Measurements from ENCODE around the gene CCDC88C.

The CCDC88C gene

GRCh38 chr14:91274796-91275195, 142.8 kb downstream of the CCDC88C start:
- H4K8ac ChIP-seq (ENCODE audit: low read depth, low read length): no peak overlapping the region
- H3K23ac ChIP-seq (ENCODE audit: low read depth, low read length, poor library complexity): no peak overlapping the region
- no peak overlapping the region for H2BK120ac ChIP-seq (ENCODE audit: low read depth, low read length)
- no CpG with 5 or more reads among the region's 9 CpGs for WGBS, 2 donors (ENCODE audit: extremely low coverage in 2 of 2, insufficient read length in 2 of 2, insufficient replicate concordance in 1 of 2)
- H2AFZ ChIP-seq (ENCODE audit: low read length): no peak overlapping the region
- no peak for DNase-seq (ENCODE audit: low spot score)
- no peak overlapping the region for H3K4me3 ChIP-seq (ENCODE audit: low read length in 2 of 2)
- no peak overlapping the region for H3K14ac ChIP-seq (ENCODE audit: low read length)
- no peak overlapping the region for H2AK5ac ChIP-seq (ENCODE audit: low read depth, low read length)
- no peak overlapping the region for H4K91ac ChIP-seq (ENCODE audit: low read depth, low read length, poor library complexity)
- H3K4ac ChIP-seq (ENCODE audit: low read length): no peak overlapping the region
- no peak overlapping the region for H2BK15ac ChIP-seq (ENCODE audit: low read length)
- H3K18ac ChIP-seq (ENCODE audit: low read length): peak overlapping the region; percentile 35
- H3K79me1 ChIP-seq (ENCODE audit: low read depth, low read length): no peaks in the 10 kb centered on the region
- peaks cover 39 to 74% of the 10 kb centered on the region in 2 donors for H3K36me3 ChIP-seq (replicated peaks in 1 of 2; ENCODE audit: control insufficient read depth in 2 of 2, insufficient read depth in 2 of 2, low read length in 2 of 2)
- no peak overlapping the region for H2BK5ac ChIP-seq (ENCODE audit: low read length)
- H2BK12ac ChIP-seq (ENCODE audit: low read length): no peak overlapping the region
- no peaks in the 10 kb centered on the region for H3K9me3 ChIP-seq (replicated peaks in 1 of 2; ENCODE audit: control insufficient read depth in 2 of 2, insufficient read depth in 1 of 2, low read depth in 1 of 2, low read length in 2 of 2)
- H3K4me1 ChIP-seq (ENCODE audit: control insufficient read depth in 2 of 2, insufficient read depth in 1 of 2, low read depth in 1 of 2, low read length in 2 of 2): no peaks in the 10 kb centered on the region
- H3K9ac ChIP-seq (ENCODE audit: low read depth, low read length, poor library complexity): no peak overlapping the region
- H3K27ac ChIP-seq (replicated peaks; ENCODE audit: low read length): no peak overlapping the region
- H3K27me3 ChIP-seq (ENCODE audit: control insufficient read depth in 3 of 3, insufficient read depth in 3 of 3, low read depth in 1 of 3, low read length in 3 of 3): no peaks in the 10 kb centered on the region
- no peak overlapping the region for H3K4me2 ChIP-seq (ENCODE audit: insufficient read depth, low read length, poor library complexity, severe bottlenecking)

- H3K23ac ChIP-seq (ENCODE audit: low read depth, low read length, poor library complexity): no peak overlapping the region
- no peak overlapping the region for H2BK12ac ChIP-seq (ENCODE audit: low read length)
- no peak overlapping the region for H3K4me3 ChIP-seq (ENCODE audit: low read length in 2 of 2)
- H4K91ac ChIP-seq (ENCODE audit: low read depth, low read length, poor library complexity): no peak overlapping the region
- H2AK5ac ChIP-seq (ENCODE audit: low read depth, low read length): no peak overlapping the region
- no peak overlapping the region for H3K4ac ChIP-seq (ENCODE audit: low read length)
- H3K9ac ChIP-seq (ENCODE audit: low read depth, low read length, poor library complexity): no peak overlapping the region
- H3K79me1 ChIP-seq (ENCODE audit: low read depth, low read length): peaks cover 1% of the 10 kb centered on the region
- H3K27ac ChIP-seq (replicated peaks; ENCODE audit: low read length): no peak overlapping the region
- H2BK15ac ChIP-seq (ENCODE audit: low read length): no peak overlapping the region
- no peak overlapping the region for H2AFZ ChIP-seq (ENCODE audit: low read length)
- H3K27me3 ChIP-seq (ENCODE audit: control insufficient read depth in 3 of 3, insufficient read depth in 3 of 3, low read depth in 1 of 3, low read length in 3 of 3): no peaks in the 10 kb centered on the region
- DNase-seq (ENCODE audit: low spot score): no peak
- H3K18ac ChIP-seq (ENCODE audit: low read length): no peak overlapping the region
- no peak overlapping the region for H3K4me2 ChIP-seq (ENCODE audit: insufficient read depth, low read length, poor library complexity, severe bottlenecking)
- no peaks in the 10 kb centered on the region for H3K9me3 ChIP-seq (replicated peaks in 1 of 2; ENCODE audit: control insufficient read depth in 2 of 2, insufficient read depth in 1 of 2, low read depth in 1 of 2, low read length in 2 of 2)
- no peak overlapping the region for H3K14ac ChIP-seq (ENCODE audit: low read length)
- peaks cover 34 to 66% of the 10 kb centered on the region in 2 donors for H3K36me3 ChIP-seq (replicated peaks in 1 of 2; ENCODE audit: control insufficient read depth in 2 of 2, insufficient read depth in 2 of 2, low read length in 2 of 2)
- H4K8ac ChIP-seq (ENCODE audit: low read depth, low read length): no peak overlapping the region
- H2BK120ac ChIP-seq (ENCODE audit: low read depth, low read length): no peak overlapping the region
- no CpG with 5 or more reads among the region's 13 CpGs for WGBS, 2 donors (ENCODE audit: extremely low coverage in 2 of 2, insufficient read length in 2 of 2, insufficient replicate concordance in 1 of 2)
- peak overlapping the region; percentile 48 for H2BK5ac ChIP-seq (ENCODE audit: low read length)
- peaks cover 0 to 1% of the 10 kb centered on the region in 2 donors for H3K4me1 ChIP-seq (ENCODE audit: control insufficient read depth in 2 of 2, insufficient read depth in 1 of 2, low read depth in 1 of 2, low read length in 2 of 2)
Observed at GRCh38 chr14:91273885-91274273, 143.7 kb downstream of the CCDC88C start.

GRCh38 chr14:91273273-91273884, 144.2 kb downstream of the CCDC88C start:
- Histone ChIP-seq H3K4me1 (ENCODE audit: control insufficient read depth in 2 of 2, insufficient read depth in 1 of 2, low read depth in 1 of 2, low read length in 2 of 2) (peaks cover 0 to 1% of the 10 kb centered on the region in 2 donors), H3K9ac (ENCODE audit: low read depth, low read length, poor library complexity) (no peak overlapping the region), H2BK12ac (ENCODE audit: low read length) (no peak overlapping the region), H2AFZ (ENCODE audit: low read length) (no peak overlapping the region), H3K27ac (replicated peaks; ENCODE audit: low read length) (no peak overlapping the region), H3K4me2 (ENCODE audit: insufficient read depth, low read length, poor library complexity, severe bottlenecking) (no peak overlapping the region), H3K79me1 (ENCODE audit: low read depth, low read length) (peaks cover 1% of the 10 kb centered on the region), H3K9me3 (replicated peaks in 1 of 2; ENCODE audit: control insufficient read depth in 2 of 2, insufficient read depth in 1 of 2, low read depth in 1 of 2, low read length in 2 of 2) (no peaks in the 10 kb centered on the region), H3K23ac (ENCODE audit: low read depth, low read length, poor library complexity) (no peak overlapping the region), H3K14ac (ENCODE audit: low read length) (no peak overlapping the region), H3K36me3 (replicated peaks in 1 of 2; ENCODE audit: control insufficient read depth in 2 of 2, insufficient read depth in 2 of 2, low read length in 2 of 2) (peaks cover 31 to 61% of the 10 kb centered on the region in 2 donors), H2BK15ac (ENCODE audit: low read length) (no peak overlapping the region), H4K8ac (ENCODE audit: low read depth, low read length) (no peak overlapping the region), H2AK5ac (ENCODE audit: low read depth, low read length) (no peak overlapping the region), H2BK5ac (ENCODE audit: low read length) (peak overlapping the region; percentile 48), H3K18ac (ENCODE audit: low read length) (no peak overlapping the region), H3K4ac (ENCODE audit: low read length) (no peak overlapping the region), H3K4me3 (ENCODE audit: low read length in 2 of 2) (no peak overlapping the region), H4K91ac (ENCODE audit: low read depth, low read length, poor library complexity) (no peak overlapping the region), H2BK120ac (ENCODE audit: low read depth, low read length) (no peak overlapping the region), H3K27me3 (ENCODE audit: control insufficient read depth in 3 of 3, insufficient read depth in 3 of 3, low read depth in 1 of 3, low read length in 3 of 3) (no peaks in the 10 kb centered on the region)
- no CpG with 5 or more reads among the region's 27 CpGs for WGBS, 2 donors (ENCODE audit: extremely low coverage in 2 of 2, insufficient read length in 2 of 2, insufficient replicate concordance in 1 of 2)
- no peak for DNase-seq (ENCODE audit: low spot score)

- Histone ChIP-seq H3K4me1 (ENCODE audit: control insufficient read depth in 2 of 2, insufficient read depth in 1 of 2, low read depth in 1 of 2, low read length in 2 of 2) (peaks cover 0 to 1% of the 10 kb centered on the region in 2 donors), H3K27me3 (ENCODE audit: control insufficient read depth in 3 of 3, insufficient read depth in 3 of 3, low read depth in 1 of 3, low read length in 3 of 3) (no peaks in the 10 kb centered on the region), H3K18ac (ENCODE audit: low read length) (peak overlapping the region; percentile 13), H3K27ac (replicated peaks; ENCODE audit: low read length) (no peak overlapping the region), H3K14ac (ENCODE audit: low read length) (no peak overlapping the region), H3K4me3 (ENCODE audit: low read length in 2 of 2) (no peak overlapping the region), H4K91ac (ENCODE audit: low read depth, low read length, poor library complexity) (no peak overlapping the region), H3K36me3 (replicated peaks in 1 of 2; ENCODE audit: control insufficient read depth in 2 of 2, insufficient read depth in 2 of 2, low read length in 2 of 2) (peaks cover 25 to 54% of the 10 kb centered on the region in 2 donors), H2AK5ac (ENCODE audit: low read depth, low read length) (no peak overlapping the region), H4K8ac (ENCODE audit: low read depth, low read length) (no peak overlapping the region), H3K4me2 (ENCODE audit: insufficient read depth, low read length, poor library complexity, severe bottlenecking) (no peak overlapping the region), H3K9me3 (replicated peaks in 1 of 2; ENCODE audit: control insufficient read depth in 2 of 2, insufficient read depth in 1 of 2, low read depth in 1 of 2, low read length in 2 of 2) (no peaks in the 10 kb centered on the region), H2BK5ac (ENCODE audit: low read length) (peak overlapping the region; percentile 44), H2BK15ac (ENCODE audit: low read length) (no peak overlapping the region), H2BK12ac (ENCODE audit: low read length) (no peak overlapping the region), H3K4ac (ENCODE audit: low read length) (no peak overlapping the region), H2AFZ (ENCODE audit: low read length) (no peak overlapping the region), H3K9ac (ENCODE audit: low read depth, low read length, poor library complexity) (no peak overlapping the region), H3K79me1 (ENCODE audit: low read depth, low read length) (peaks cover 1% of the 10 kb centered on the region), H2BK120ac (ENCODE audit: low read depth, low read length) (no peak overlapping the region), H3K23ac (ENCODE audit: low read depth, low read length, poor library complexity) (no peak overlapping the region)
- DNase-seq (ENCODE audit: low spot score): no peak
- no CpG with 5 or more reads among the region's 43 CpGs for WGBS, 2 donors (ENCODE audit: extremely low coverage in 2 of 2, insufficient read length in 2 of 2, insufficient replicate concordance in 1 of 2)
Observed at GRCh38 chr14:91272341-91273272, 145.0 kb downstream of the CCDC88C start.

Data from neuronal stem cell (in vitro differentiated cells).